SK-N-SH treated with all-trans-retinoic acid at 6 μM for 48 hours (cell line): ENCODE measurements around the gene ISG20.

Source experiments
- ATAC-seq: fragments of 200-7000 bp; cut with Tn5 transposase; 3 replicates; pipeline ENCODE4 v1.9.1; 2020; ENCODE audit warnings: mild to moderate bottlenecking, moderate library complexity
- ARNTL ChIP-seq: fragments of 450-650 bp; formaldehyde crosslinking; IDR thresholded peaks from 2 replicates; pipeline ENCODE4 v1.5.0; 2020; ENCODE audit warnings: low read depth, mild to moderate bottlenecking, moderate library complexity, borderline replicate concordance
- CREB5 ChIP-seq: fragments of 250-450 bp; sonication (Bioruptor Pico); IDR thresholded peaks from 2 replicates; pipeline ENCODE4 v1.5.1; 2020; ENCODE audit warnings: low read depth, mild to moderate bottlenecking, moderate library complexity
- CSRNP3 ChIP-seq: fragments of 250-450 bp; sonication (Bioruptor Pico); IDR thresholded peaks from 2 replicates; pipeline ENCODE4 v1.5.1; 2021; ENCODE audit warnings: mild to moderate bottlenecking, moderate library complexity
- ESRRG ChIP-seq: fragments of 250-450 bp; sonication (Bioruptor Pico); IDR thresholded peaks from 2 replicates; pipeline ENCODE4 v1.6.1; 2021; ENCODE audit warnings: mild to moderate bottlenecking
- POU6F1 ChIP-seq: fragments of 250-450 bp; sonication (Bioruptor Pico); IDR thresholded peaks from 2 replicates; pipeline ENCODE4 v1.8.0; 2021; ENCODE audit warnings: low read depth, mild to moderate bottlenecking, moderate library complexity, borderline replicate concordance
- RARB ChIP-seq: fragments of 250-450 bp; sonication (Bioruptor Pico); IDR thresholded peaks from 2 replicates; pipeline ENCODE4 v1.8.0; 2021; ENCODE audit warnings: mild to moderate bottlenecking, moderate library complexity
- SNAI2 ChIP-seq: fragments of 250-450 bp; sonication (Bioruptor Pico); IDR thresholded peaks from 2 replicates; pipeline ENCODE4 v1.5.0; 2020; ENCODE audit warnings: mild to moderate bottlenecking, moderate library complexity
- TOX ChIP-seq: fragments of 250-450 bp; sonication (Bioruptor Pico); IDR thresholded peaks from 2 replicates; pipeline ENCODE4 v1.8.0; 2021; ENCODE audit warnings: mild to moderate bottlenecking, moderate library complexity, borderline replicate concordance
- ZC3H10 ChIP-seq: fragments of 250-450 bp; sonication (Bioruptor Pico); IDR thresholded peaks from 2 replicates; pipeline ENCODE4 v1.5.1; 2021; ENCODE audit warnings: mild to moderate bottlenecking, moderate library complexity
- ZFP3 ChIP-seq: fragments of 250-450 bp; sonication (Bioruptor Pico); IDR thresholded peaks from 2 replicates; pipeline ENCODE4 v1.5.0; 2020; ENCODE audit warnings: mild to moderate bottlenecking, moderate library complexity
- ZNF70 ChIP-seq: fragments of 450-650 bp; formaldehyde crosslinking; IDR thresholded peaks from 2 replicates; pipeline ENCODE4 v1.5.0; 2020; ENCODE audit warnings: mild to moderate bottlenecking, moderate library complexity
- TF ChIP-seq, protein P1 (sequence below): fragments of 250-450 bp; sonication (Bioruptor Pico); IDR thresholded peaks from 2 replicates; pipeline ENCODE4 v1.5.0; 2020; ENCODE audit warnings: mild to moderate bottlenecking, moderate library complexity
- TF ChIP-seq, protein P2 (sequence below): fragments of 250-450 bp; sonication (Bioruptor Pico); IDR thresholded peaks from 2 replicates; pipeline ENCODE4 v1.8.0; 2020; ENCODE audit warnings: mild to moderate bottlenecking, moderate library complexity, borderline replicate concordance

Gene ISG20

DNA sequence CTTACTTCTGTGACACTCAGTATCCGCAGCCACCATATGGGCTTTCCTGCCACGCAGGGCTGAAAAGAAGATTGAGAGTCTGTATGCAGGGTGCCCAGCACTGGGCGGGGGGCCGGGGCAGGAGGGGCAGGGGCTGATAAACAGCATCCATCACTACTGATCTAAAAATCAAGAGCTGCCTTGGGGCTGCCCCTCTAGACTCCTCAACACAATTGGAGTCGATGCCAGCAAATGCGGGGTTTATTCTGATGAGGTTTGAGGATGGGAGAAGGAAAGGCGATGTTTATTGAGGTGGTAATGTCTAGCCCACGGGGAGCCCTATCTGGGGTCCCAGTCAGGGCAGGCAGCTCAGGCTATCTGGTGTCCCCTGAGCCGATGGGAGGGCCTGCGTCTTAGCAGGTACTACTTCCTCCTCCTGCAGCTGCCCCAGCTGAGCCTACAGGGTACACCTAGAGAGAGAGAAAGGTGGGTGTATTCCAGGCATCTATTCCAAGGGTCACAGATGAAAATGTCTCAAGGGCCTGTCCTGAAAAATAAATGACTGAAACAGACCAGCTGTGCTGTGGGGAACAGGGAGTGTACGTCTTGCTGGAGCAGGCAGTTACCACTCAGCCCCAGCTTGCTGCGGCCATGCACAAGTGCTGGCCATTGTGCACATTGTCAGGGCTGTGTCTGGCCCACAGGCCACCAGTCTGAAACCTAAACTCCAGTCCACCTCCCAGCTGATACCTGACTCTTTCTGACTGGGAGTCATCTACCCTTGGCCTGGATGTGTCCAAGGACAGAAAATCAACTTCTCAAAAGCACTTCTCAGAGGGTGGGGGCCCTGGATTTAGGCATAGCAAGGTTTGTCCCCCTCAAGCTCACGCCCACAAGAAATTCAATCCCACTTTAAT, 19.5 kb downstream of the ISG20 start (continued):
- TF ChIP-seq CSRNP3 (CRISPR knock-in tag) (no peak), POU6F1 (no peak), ZFP3 (CRISPR knock-in tag) (no peak), ZC3H10 (CRISPR knock-in tag) (no peak), ESRRG (no peak)
- TF ChIP-seq, protein P1, sequence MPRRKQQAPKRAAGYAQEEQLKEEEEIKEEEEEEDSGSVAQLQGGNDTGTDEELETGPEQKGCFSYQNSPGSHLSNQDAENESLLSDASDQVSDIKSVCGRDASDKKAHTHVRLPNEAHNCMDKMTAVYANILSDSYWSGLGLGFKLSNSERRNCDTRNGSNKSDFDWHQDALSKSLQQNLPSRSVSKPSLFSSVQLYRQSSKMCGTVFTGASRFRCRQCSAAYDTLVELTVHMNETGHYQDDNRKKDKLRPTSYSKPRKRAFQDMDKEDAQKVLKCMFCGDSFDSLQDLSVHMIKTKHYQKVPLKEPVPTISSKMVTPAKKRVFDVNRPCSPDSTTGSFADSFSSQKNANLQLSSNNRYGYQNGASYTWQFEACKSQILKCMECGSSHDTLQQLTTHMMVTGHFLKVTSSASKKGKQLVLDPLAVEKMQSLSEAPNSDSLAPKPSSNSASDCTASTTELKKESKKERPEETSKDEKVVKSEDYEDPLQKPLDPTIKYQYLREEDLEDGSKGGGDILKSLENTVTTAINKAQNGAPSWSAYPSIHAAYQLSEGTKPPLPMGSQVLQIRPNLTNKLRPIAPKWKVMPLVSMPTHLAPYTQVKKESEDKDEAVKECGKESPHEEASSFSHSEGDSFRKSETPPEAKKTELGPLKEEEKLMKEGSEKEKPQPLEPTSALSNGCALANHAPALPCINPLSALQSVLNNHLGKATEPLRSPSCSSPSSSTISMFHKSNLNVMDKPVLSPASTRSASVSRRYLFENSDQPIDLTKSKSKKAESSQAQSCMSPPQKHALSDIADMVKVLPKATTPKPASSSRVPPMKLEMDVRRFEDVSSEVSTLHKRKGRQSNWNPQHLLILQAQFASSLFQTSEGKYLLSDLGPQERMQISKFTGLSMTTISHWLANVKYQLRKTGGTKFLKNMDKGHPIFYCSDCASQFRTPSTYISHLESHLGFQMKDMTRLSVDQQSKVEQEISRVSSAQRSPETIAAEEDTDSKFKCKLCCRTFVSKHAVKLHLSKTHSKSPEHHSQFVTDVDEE (CRISPR knock-in tag) = no peak

DNA sequence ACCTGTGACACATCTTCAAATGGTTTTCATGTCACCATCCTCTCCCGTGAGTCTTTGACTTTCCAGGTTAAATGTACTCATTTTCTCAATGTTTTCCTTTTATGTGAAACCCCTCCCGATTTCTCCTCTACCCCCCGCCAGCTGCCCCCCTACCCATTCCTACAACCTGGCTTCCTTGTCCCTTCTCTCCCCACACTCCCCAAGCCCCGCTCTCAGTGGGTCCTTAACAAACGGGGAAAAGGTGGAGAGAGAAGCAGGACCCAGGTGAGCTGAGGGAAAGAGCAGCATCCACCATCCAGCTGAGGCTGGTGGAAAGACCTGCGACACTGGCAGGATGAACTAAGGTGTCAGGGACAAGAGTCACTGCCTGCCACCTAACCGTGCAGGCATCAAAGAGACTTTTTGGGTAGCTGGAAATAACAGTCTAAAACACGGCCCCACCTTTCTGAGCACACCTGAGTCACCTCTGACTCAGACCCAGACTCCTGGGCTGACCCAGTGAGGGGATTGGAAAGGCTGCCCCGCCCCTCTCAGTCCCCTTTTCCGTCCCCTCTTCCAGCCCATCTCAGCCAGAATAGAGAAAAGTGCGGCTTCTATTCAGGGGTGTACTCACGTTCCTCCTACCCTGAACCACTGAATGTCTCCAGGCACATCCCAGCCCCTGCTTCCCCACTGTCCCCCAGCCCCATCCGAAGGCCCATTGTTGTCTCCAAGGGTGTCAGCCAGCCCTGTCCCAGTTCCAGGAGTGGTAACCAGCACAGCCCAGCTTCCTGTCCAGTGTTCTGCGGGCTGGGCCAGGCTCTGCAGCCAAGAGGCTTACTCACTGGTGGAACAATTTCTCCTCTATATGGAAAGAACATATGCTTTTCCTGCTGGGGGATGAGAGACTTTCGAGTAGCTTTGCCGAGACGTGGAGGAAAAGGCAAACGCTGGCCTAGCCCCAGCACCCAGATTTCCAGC, 20.4 kb downstream of the ISG20 start:
- no peak for ATAC-seq
- TF ChIP-seq ARNTL (CRISPR knock-in tag) = no peak
- no peak for TF ChIP-seq TOX (CRISPR knock-in tag)
- TF ChIP-seq ZNF70 (CRISPR knock-in tag) = no peak
- TF ChIP-seq, protein P1 (CRISPR knock-in tag) = no peak
- TF ChIP-seq RARB (CRISPR knock-in tag) = no peak
- no peak for TF ChIP-seq SNAI2
- TF ChIP-seq, protein P2, sequence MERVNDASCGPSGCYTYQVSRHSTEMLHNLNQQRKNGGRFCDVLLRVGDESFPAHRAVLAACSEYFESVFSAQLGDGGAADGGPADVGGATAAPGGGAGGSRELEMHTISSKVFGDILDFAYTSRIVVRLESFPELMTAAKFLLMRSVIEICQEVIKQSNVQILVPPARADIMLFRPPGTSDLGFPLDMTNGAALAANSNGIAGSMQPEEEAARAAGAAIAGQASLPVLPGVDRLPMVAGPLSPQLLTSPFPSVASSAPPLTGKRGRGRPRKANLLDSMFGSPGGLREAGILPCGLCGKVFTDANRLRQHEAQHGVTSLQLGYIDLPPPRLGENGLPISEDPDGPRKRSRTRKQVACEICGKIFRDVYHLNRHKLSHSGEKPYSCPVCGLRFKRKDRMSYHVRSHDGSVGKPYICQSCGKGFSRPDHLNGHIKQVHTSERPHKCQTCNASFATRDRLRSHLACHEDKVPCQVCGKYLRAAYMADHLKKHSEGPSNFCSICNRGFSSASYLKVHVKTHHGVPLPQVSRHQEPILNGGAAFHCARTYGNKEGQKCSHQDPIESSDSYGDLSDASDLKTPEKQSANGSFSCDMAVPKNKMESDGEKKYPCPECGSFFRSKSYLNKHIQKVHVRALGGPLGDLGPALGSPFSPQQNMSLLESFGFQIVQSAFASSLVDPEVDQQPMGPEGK (CRISPR knock-in tag) = no peak
- TF ChIP-seq CREB5 = no peak
